ENCODE results near the gene SLC46A1. TPM values are rescaled to one million over a fixed set of nuclear protein-coding genes. Genes with fewer than 3 reads are reported as not detected.

Gene SLC46A1
- total and polyA plus RNA-seq, 2 experiments from 2014 or later = 3.3 to 12.5 TPM

GRCh38 chr17:28386391-28386790, 19.6 kb downstream of the SLC46A1 start:
- ATAC-seq = no peak
- no peak for DNase-seq (ENCODE audit: low spot score)
- Histone ChIP-seq H3K79me2 (replicated peaks; ENCODE audit: insufficient read depth) (no peaks in the 10 kb centered on the region), H3F3A (replicated peaks; ENCODE audit: low read depth) (0 out of 2 replicates have a peak, but pooled peaks cover 4% of the 10 kb centered on the region), H3K27ac (ENCODE audit: low read depth) (no peak overlapping the region), H2AFZ (no peak overlapping the region), H3K4me3 (no peak overlapping the region), H3K9me2 (ENCODE audit: insufficient read depth) (no peaks in the 10 kb centered on the region), H3K36me3 (ENCODE audit: insufficient read depth) (no peaks in the 10 kb centered on the region), H3K4me2 (no peak overlapping the region), H3K4me1 (ENCODE audit: insufficient read depth) (peaks cover 5% of the 10 kb centered on the region; the same call in 1 of the 2 replicates), H4K20me1 (replicated peaks; ENCODE audit: insufficient read depth) (no peaks in the 10 kb centered on the region), H3K27me3 (ENCODE audit: insufficient read depth) (peaks cover 52% of the 10 kb centered on the region)
- Mint-ChIP-seq H3K4me1 (peaks cover 10% of the 10 kb centered on the region), H3K27ac (no peak overlapping the region), H3K27me3 (ENCODE audit: insufficient read depth, low read depth, poor library complexity) (peaks cover 48% of the 10 kb centered on the region), H3K36me3 (ENCODE audit: low read depth) (peaks cover 12% of the 10 kb centered on the region), H3K9me3 (no peaks in the 10 kb centered on the region; the same call in 2 of the 3 replicates), H3K4me3 (no peak overlapping the region)
- TF ChIP-seq, protein P1, sequence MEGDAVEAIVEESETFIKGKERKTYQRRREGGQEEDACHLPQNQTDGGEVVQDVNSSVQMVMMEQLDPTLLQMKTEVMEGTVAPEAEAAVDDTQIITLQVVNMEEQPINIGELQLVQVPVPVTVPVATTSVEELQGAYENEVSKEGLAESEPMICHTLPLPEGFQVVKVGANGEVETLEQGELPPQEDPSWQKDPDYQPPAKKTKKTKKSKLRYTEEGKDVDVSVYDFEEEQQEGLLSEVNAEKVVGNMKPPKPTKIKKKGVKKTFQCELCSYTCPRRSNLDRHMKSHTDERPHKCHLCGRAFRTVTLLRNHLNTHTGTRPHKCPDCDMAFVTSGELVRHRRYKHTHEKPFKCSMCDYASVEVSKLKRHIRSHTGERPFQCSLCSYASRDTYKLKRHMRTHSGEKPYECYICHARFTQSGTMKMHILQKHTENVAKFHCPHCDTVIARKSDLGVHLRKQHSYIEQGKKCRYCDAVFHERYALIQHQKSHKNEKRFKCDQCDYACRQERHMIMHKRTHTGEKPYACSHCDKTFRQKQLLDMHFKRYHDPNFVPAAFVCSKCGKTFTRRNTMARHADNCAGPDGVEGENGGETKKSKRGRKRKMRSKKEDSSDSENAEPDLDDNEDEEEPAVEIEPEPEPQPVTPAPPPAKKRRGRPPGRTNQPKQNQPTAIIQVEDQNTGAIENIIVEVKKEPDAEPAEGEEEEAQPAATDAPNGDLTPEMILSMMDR (conservative IDR thresholded peaks at IDR 0.05; ENCODE audit: low read depth in 2 of 2) = no peak
- TF ChIP-seq POLR2AphosphoS5 (IDR thresholded peaks at IDR 0.05; ENCODE audit: low read depth) = no peak
- TF ChIP-seq ZNF331 (CRISPR knock-in tag; IDR thresholded peaks at IDR 0.05; ENCODE audit: low read depth) = no peak
- TF ChIP-seq NANOG (IDR thresholded peaks at IDR 0.05; ENCODE audit: borderline replicate concordance) = no peak
- TF ChIP-seq, protein P2, sequence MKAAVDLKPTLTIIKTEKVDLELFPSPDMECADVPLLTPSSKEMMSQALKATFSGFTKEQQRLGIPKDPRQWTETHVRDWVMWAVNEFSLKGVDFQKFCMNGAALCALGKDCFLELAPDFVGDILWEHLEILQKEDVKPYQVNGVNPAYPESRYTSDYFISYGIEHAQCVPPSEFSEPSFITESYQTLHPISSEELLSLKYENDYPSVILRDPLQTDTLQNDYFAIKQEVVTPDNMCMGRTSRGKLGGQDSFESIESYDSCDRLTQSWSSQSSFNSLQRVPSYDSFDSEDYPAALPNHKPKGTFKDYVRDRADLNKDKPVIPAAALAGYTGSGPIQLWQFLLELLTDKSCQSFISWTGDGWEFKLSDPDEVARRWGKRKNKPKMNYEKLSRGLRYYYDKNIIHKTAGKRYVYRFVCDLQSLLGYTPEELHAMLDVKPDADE (IDR thresholded peaks at IDR 0.05) = no peak
- TF ChIP-seq, protein P3, sequence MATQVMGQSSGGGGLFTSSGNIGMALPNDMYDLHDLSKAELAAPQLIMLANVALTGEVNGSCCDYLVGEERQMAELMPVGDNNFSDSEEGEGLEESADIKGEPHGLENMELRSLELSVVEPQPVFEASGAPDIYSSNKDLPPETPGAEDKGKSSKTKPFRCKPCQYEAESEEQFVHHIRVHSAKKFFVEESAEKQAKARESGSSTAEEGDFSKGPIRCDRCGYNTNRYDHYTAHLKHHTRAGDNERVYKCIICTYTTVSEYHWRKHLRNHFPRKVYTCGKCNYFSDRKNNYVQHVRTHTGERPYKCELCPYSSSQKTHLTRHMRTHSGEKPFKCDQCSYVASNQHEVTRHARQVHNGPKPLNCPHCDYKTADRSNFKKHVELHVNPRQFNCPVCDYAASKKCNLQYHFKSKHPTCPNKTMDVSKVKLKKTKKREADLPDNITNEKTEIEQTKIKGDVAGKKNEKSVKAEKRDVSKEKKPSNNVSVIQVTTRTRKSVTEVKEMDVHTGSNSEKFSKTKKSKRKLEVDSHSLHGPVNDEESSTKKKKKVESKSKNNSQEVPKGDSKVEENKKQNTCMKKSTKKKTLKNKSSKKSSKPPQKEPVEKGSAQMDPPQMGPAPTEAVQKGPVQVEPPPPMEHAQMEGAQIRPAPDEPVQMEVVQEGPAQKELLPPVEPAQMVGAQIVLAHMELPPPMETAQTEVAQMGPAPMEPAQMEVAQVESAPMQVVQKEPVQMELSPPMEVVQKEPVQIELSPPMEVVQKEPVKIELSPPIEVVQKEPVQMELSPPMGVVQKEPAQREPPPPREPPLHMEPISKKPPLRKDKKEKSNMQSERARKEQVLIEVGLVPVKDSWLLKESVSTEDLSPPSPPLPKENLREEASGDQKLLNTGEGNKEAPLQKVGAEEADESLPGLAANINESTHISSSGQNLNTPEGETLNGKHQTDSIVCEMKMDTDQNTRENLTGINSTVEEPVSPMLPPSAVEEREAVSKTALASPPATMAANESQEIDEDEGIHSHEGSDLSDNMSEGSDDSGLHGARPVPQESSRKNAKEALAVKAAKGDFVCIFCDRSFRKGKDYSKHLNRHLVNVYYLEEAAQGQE (IDR thresholded peaks at IDR 0.05; ENCODE audit: unreplicated experiment) = no peak
- no peak for TF ChIP-seq EZH2 (IDR thresholded peaks at IDR 0.05; ENCODE audit: low read depth, unreplicated experiment)
- no peak for TF ChIP-seq STAT1 (IDR thresholded peaks at IDR 0.05; ENCODE audit: unreplicated experiment)
- no peak for TF ChIP-seq CREB1 (CRISPR knock-in tag; IDR thresholded peaks at IDR 0.05; ENCODE audit: low read depth)

Data from GM23338 (cell line).